Astrocyte of the hippocampus (primary cell): ENCODE measurements around the gene PRDM8.
"Not testable (repeated sequence)": the region's sequence is repeated elsewhere in the genome, so short reads cannot be mapped to it uniquely, and the experiment has no call there.

Source experiments
- DNase-seq: peaks from one replicate; pipeline ENCODE4 v3.0.0; 2011; ENCODE audit warnings: low read depth, low spot score

Gene PRDM8

DNA sequence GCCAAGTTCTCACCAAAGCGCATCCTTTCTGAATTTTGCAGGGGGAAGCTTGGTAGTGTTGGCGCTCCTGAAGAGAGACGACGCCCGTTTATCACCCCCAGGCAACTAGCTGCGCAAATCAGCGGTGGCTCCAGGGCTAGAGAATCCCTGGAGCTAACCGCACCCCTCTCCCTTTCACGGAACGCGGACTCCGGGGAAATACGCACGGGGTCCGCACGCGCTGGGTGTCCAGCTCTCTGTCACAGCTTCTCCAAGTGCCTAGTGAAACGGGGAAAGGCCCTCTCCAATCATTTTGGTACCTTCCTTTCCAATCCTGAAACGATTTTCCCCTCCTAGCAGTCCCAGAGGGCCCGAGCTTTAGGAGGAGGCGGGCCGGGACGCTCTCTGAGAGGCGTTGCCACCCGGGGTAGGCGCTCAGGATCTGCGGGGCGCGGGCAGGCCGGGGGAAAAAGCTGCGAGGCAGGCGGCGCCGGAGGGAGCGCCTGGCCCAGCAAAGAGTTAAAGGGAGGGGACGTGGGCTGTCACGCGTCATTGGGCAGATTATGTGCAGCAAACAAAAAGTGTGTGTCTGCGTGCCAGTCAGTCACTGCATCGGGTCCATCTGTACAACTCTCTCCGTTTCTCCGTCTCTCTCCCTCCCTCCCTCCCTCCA is at the start of gene PRDM8:
Gene PRDM8 (plus strand): TSS at position 582 of the 652 bp plus-strand sequence. CDS start 2,578 bp downstream, outside the sequence.
- peak; percentile 57 for DNase-seq

DNA sequence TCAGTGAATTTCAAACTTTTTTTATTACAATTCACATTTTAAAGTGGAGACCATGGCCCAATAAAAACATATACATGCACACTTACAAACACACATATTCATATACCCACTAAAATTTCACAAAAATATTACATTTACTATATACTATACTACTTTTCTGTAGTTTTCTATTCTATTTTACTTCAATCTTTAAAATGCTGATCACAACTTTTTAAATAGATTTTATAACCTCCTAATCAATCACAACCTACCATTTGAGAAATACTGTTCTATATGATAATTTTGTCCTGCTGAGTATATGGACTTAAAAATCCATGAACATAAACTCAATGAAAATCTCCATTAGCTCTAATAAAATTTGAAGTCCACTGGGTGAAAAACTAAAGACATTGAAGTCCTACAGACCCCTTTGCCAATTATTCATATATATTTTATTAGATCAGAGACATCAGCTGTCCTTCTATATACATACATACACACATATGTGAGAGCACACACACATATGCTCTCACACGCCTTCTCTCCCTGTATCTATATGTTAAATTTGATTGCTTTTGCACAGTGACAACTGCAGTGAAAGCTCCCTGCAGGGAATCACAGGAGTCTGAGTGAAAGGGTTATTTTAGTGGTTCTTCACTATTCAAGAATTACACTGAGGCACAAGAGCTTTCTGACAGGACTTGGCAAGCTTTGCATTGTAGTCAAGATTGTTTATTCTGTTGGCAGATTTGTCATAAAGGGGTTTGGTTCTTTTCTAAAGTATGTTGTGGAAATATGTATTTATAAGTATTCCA is 46.7 kb upstream of the PRDM8 start:
- DNase-seq = no peak

GRCh38 chr4:80151981-80152380 is 45.3 kb upstream of the PRDM8 start:
- DNase-seq = no peak

DNA sequence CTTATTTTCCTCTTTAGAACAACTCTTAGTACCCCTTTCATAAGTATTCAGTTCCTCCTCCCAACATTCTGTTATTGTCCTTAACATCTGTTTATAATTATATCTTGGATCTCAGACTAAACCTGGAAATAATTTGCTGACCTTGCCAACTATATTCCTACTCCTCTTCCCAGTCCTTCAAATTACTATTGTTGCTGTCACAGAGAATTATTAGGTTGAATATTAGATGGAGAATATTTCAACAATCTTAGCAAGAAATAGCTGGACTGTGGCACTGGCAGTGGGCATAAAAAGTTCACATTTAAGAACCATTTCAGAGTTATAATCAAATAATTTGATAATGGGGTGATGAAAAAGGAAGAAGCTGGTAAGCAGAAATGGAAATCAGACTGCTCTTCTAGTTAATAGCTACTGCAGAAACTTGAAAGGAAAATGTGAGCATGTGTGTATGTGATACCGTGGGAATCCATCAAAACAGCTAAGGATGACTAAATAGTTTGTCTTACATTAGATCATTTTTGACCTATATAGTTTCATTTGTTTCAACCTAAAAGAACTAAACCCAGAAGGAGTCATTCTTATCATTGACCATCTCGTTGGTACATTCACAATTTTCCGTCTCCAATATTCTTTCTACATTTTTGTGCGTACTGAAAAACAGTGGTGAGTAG is 43.3 kb upstream of the PRDM8 start:
- no peak for DNase-seq

- no peak for DNase-seq
Observed at GRCh38 chr4:80154545-80154933, 42.8 kb upstream of the PRDM8 start.

- no peak for DNase-seq
Observed at GRCh38 chr4:80155316-80155982, 41.9 kb upstream of the PRDM8 start.

GRCh38 chr4:80156410-80156809 is 40.9 kb upstream of the PRDM8 start:
- DNase-seq = no peak

- DNase-seq = no peak
Observed at GRCh38 chr4:80161413-80162058, 35.8 kb upstream of the PRDM8 start.

GRCh38 chr4:80162418-80162817 is 34.9 kb upstream of the PRDM8 start:
- no peak for DNase-seq

DNA sequence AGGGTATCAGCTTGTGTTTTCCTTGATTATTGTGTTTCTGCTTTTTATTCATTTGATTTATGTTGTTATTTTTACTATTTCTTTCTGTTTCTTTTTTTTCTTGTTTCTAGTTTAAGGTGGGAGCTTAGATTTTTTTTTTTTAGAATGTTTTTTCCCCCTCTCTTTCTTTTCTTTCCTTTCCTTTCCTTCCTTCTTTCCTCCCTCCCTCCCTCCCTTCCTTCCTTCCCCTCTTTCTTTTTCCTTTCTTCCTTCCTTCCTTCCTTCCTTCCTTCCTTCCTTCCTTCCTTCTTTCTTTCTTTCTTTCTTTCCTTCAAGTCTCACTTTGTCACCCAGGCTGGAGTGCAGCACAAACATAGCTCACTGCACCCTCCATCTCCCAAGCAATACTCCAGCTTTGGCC is 31.4 kb upstream of the PRDM8 start:
- no peak for DNase-seq

- DNase-seq = peak; percentile 54
Observed at GRCh38 chr4:80171251-80171650, 26.1 kb upstream of the PRDM8 start.

GRCh38 chr4:80171656-80172055 is 25.6 kb upstream of the PRDM8 start:
- no peak for DNase-seq

DNA sequence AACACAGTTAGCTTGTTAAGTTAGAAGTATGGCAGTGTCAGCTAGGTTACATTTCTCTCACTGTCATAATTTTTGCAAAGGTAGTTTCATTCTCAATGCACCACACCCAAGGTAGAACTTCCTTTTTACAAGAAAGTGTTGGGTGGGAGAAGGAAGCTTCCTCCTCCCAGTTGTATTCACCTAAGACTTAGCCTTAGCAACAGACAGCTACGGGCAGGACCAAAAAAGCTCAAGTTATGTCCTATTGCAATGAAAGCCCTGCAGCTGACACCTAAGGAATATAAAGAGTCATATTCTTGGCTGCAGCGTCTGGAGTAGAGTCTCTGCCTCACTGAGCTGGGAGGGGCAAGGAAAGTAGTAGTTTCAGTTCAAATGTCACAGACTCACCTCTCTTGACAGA is 25.1 kb upstream of the PRDM8 start:
- DNase-seq = no peak

GRCh38 chr4:80173401-80173800 is 23.9 kb upstream of the PRDM8 start:
- peak; percentile 75 for DNase-seq

GRCh38 chr4:80173841-80174240 is 23.5 kb upstream of the PRDM8 start:
- DNase-seq = peak; percentile 57

- not testable (repeated sequence) for DNase-seq
Observed at GRCh38 chr4:80177793-80178192, 19.5 kb upstream of the PRDM8 start.

GRCh38 chr4:80178964-80179363 is 18.3 kb upstream of the PRDM8 start:
- no peak for DNase-seq

GRCh38 chr4:80179637-80180161 is 17.6 kb upstream of the PRDM8 start:
- no peak for DNase-seq

DNA sequence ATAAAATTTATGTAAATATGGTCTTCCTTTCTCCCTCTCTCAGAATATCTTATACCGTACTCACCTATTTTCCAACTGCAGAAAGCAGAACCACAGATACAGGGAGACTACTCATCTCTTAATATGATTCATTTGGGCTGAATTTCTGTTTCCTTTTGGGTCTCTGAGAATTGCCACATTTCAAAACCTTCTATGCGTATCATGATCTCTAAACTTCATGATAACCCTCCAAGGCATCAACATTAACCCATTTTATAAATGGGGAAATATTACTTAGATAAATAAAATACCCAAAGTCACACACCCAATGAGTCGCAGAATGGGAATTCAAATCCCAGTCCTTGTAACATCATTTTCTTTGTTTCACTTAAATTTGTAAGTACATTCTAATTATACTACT is 16.6 kb upstream of the PRDM8 start:
- DNase-seq = no peak

GRCh38 chr4:80182237-80182866 is 15.0 kb upstream of the PRDM8 start:
- DNase-seq = no peak
